IMR-90 (cell line): ENCODE measurements around the gene FBXL16. TPM values are rescaled to one million over a fixed set of nuclear protein-coding genes. Genes with fewer than 3 reads are reported as not detected.
A peak's percentile ranks its signal among the peaks of the same experiment; 100 is the strongest.

ENCODE experiments used
- ATAC-seq: fragments of 200-7000 bp; cut with Tn5 transposase; 2 replicates; pipeline ENCODE4 v1.9.1; 2020; ENCODE audit warnings: low read depth, mild to moderate bottlenecking, moderate library complexity
- BruUV-seq: library from RNA; stranded (reverse); fragments of 400-500 nt; replicated peaks from 2 replicates; lab custom pipeline; 2021; lab: Mats Ljungman, UMichigan
- CTCF ChIA-PET: fragments of 300-600 bp; formaldehyde crosslinking; extraction: SDS; loops from one replicate; lab custom pipeline; 2021; ENCODE audit warnings: antibody characterized with exemption; lab: Yijun Ruan, JAX
- POLR2A ChIA-PET: fragments of 300-600 bp; sonication (Branson Sonifier 250); formaldehyde crosslinking; loops from one replicate; lab custom pipeline; 2022; ENCODE audit warnings: antibody characterized with exemption; ENCODE audit not compliant: unreplicated experiment; lab: Charles Lee
- DNase-seq: peaks from one replicate; pipeline ENCODE4 v3.0.0; 2013
- H2AFZ ChIP-seq: replicated peaks from 2 replicates; pipeline ENCODE3; 2013; ENCODE audit warnings: low read length, mild to moderate bottlenecking; ENCODE audit not compliant: poor library complexity
- H2AK5ac ChIP-seq: 2 replicates; pipeline ENCODE4 v1.6.1; 2013; ENCODE audit warnings: low read depth, low read length, inconsistent platforms
- H2AK9ac ChIP-seq: replicated peaks from 2 replicates; pipeline ENCODE3; 2013; ENCODE audit warnings: mild to moderate bottlenecking, low read depth, low read length, moderate library complexity; ENCODE audit not compliant: poor library complexity
- H2BK120ac ChIP-seq: 2 replicates; pipeline ENCODE4 v1.6.1; 2013; ENCODE audit warnings: low read depth, low read length, inconsistent platforms
- H2BK15ac ChIP-seq: 3 replicates; pipeline ENCODE4 v1.6.1; 2013; ENCODE audit warnings: low read depth, low read length, inconsistent platforms
- H2BK20ac ChIP-seq: 2 replicates; pipeline ENCODE4 v1.6.1; 2013; ENCODE audit warnings: low read depth, mild to moderate bottlenecking, inconsistent platforms, low read length, moderate library complexity
- H2BK5ac ChIP-seq: 2 replicates; pipeline ENCODE4 v1.6.1; 2013; ENCODE audit warnings: mild to moderate bottlenecking, low read depth, low read length, inconsistent platforms; ENCODE audit not compliant: poor library complexity, severe bottlenecking
- H3K14ac ChIP-seq: replicated peaks from 2 replicates; pipeline ENCODE4 v1.6.1; 2013; ENCODE audit warnings: low read depth, low read length, inconsistent platforms
- H3K18ac ChIP-seq: 2 replicates; pipeline ENCODE4 v1.6.1; 2013; ENCODE audit warnings: low read depth, low read length, control low read depth
- H3K23ac ChIP-seq: 2 replicates; pipeline ENCODE4 v1.6.1; 2013; ENCODE audit warnings: low read depth, low read length, inconsistent platforms
- H3K27ac ChIP-seq: 2 replicates; pipeline ENCODE4 v1.5.1; 2013; ENCODE audit warnings: mild to moderate bottlenecking, control low read depth, low read length; ENCODE audit not compliant: insufficient read depth
- H3K27me3 ChIP-seq: 2 replicates; pipeline ENCODE4 v1.6.1; 2013; ENCODE audit warnings: low read length; ENCODE audit not compliant: control insufficient read depth, insufficient read depth
- H3K36me3 ChIP-seq: 2 replicates; pipeline ENCODE4 v1.6.1; 2013; ENCODE audit warnings: low read length, mixed read lengths; ENCODE audit not compliant: control insufficient read depth, insufficient read depth
- H3K4ac ChIP-seq: 2 replicates; pipeline ENCODE4 v1.6.1; 2013; ENCODE audit warnings: low read depth, low read length, inconsistent platforms
- H3K4me1 ChIP-seq: 2 replicates; pipeline ENCODE4 v1.6.1; 2013; ENCODE audit warnings: low read length, mixed read lengths; ENCODE audit not compliant: control insufficient read depth, insufficient read depth
- H3K4me2 ChIP-seq: 2 replicates; pipeline ENCODE4 v1.6.1; 2013; ENCODE audit warnings: low read depth, mild to moderate bottlenecking, control low read depth, low read length, moderate library complexity
- H3K4me3 ChIP-seq: 2 replicates; pipeline ENCODE4 v1.5.1; 2013; ENCODE audit warnings: low read depth, mild to moderate bottlenecking, control low read depth, low read length, moderate library complexity; ENCODE audit not compliant: insufficient read depth
- H3K56ac ChIP-seq: 2 replicates; pipeline ENCODE4 v1.6.1; 2013; ENCODE audit warnings: low read length, inconsistent platforms; ENCODE audit not compliant: insufficient read depth; ENCODE audit errors: extremely low read depth
- H3K79me1 ChIP-seq, 2 experiments: 2 replicates each; pipeline ENCODE4 v1.6.1; 2013; ENCODE audit warnings: low read length in 2 of 2, inconsistent platforms in 1 of 2, low read depth in 1 of 2
- H3K9ac ChIP-seq: 2 replicates; pipeline ENCODE4 v1.6.1; 2013; ENCODE audit warnings: low read depth, low read length, control low read depth
- H3K9me1 ChIP-seq: 2 replicates; pipeline ENCODE4 v1.6.1; 2013; ENCODE audit warnings: low read length, inconsistent platforms; ENCODE audit not compliant: insufficient read depth
- H3K9me3 ChIP-seq: 2 replicates; pipeline ENCODE4 v1.6.1; 2013; ENCODE audit warnings: low read length; ENCODE audit not compliant: control insufficient read depth, insufficient read depth
- H4K20me1 ChIP-seq: 2 replicates; pipeline ENCODE4 v1.6.1; 2013; ENCODE audit warnings: low read length, inconsistent platforms; ENCODE audit not compliant: insufficient read depth
- H4K5ac ChIP-seq: 2 replicates; pipeline ENCODE4 v1.6.1; 2013; ENCODE audit warnings: mild to moderate bottlenecking, low read depth, low read length, control low read depth
- H4K8ac ChIP-seq, 2 experiments: 2 replicates each; pipeline ENCODE4 v1.6.1; 2013; ENCODE audit warnings: low read depth in 2 of 2, low read length in 2 of 2, control low read depth in 1 of 2, inconsistent platforms in 1 of 2
- H4K91ac ChIP-seq: 2 replicates; pipeline ENCODE4 v1.6.1; 2013; ENCODE audit warnings: low read depth, low read length, inconsistent platforms; ENCODE audit not compliant: insufficient read depth
- BHLHE40 ChIP-seq: fragments of 150-350 bp; IDR thresholded peaks from 2 replicates; pipeline ENCODE4 v1.6.1; 2016; ENCODE audit warnings: mild to moderate bottlenecking, low read depth, low read length
- CEBPB ChIP-seq: IDR thresholded peaks from 2 replicates; pipeline ENCODE4 v1.6.1; 2012; ENCODE audit warnings: low read depth, low read length, improper control_type of control experiment
- CHD1 ChIP-seq: IDR thresholded peaks from 2 replicates; pipeline ENCODE4 v1.6.1; 2012; ENCODE audit warnings: low read depth, low read length, improper control_type of control experiment
- MAFK ChIP-seq: IDR thresholded peaks from 2 replicates; pipeline ENCODE4 v1.6.1; 2012; ENCODE audit warnings: low read depth, low read length, improper control_type of control experiment
- MAZ ChIP-seq: IDR thresholded peaks from 2 replicates; pipeline ENCODE4 v1.6.1; 2012; ENCODE audit warnings: low read depth, mild to moderate bottlenecking, low read length, improper control_type of control experiment, moderate library complexity, borderline replicate concordance
- MXI1 ChIP-seq: IDR thresholded peaks from 2 replicates; pipeline ENCODE4 v1.6.1; 2012; ENCODE audit warnings: low read depth, mild to moderate bottlenecking, low read length, moderate library complexity, borderline replicate concordance
- NFE2L2 ChIP-seq: fragments of 150-350 bp; IDR thresholded peaks from 2 replicates; pipeline ENCODE4 v1.6.1; 2016; ENCODE audit warnings: low read depth, mild to moderate bottlenecking, low read length
- POLR2A ChIP-seq: IDR thresholded peaks from 2 replicates; pipeline ENCODE4 v1.6.1; 2012; ENCODE audit warnings: mild to moderate bottlenecking, low read depth, low read length
- RAD21 ChIP-seq: IDR thresholded peaks from 2 replicates; pipeline ENCODE4 v1.6.1; 2012; ENCODE audit warnings: low read length, improper control_type of control experiment
- RCOR1 ChIP-seq: IDR thresholded peaks from 2 replicates; pipeline ENCODE4 v1.6.1; 2012; ENCODE audit warnings: mild to moderate bottlenecking, low read length, improper control_type of control experiment; ENCODE audit not compliant: insufficient replicate concordance
- RFX5 ChIP-seq: IDR thresholded peaks from 2 replicates; pipeline ENCODE4 v1.8.0; 2012; ENCODE audit warnings: low read depth, mild to moderate bottlenecking, low read length, moderate library complexity
- WGBS, 2 experiments: methylation state at CpG; one replicate each; pipeline versions ENCODE4 v1.1.5 to v1.1.7; 2013; ENCODE audit warnings: missing lambda C conversion rate in 2 of 2; ENCODE audit not compliant: insufficient read length in 1 of 2; ENCODE audit errors: extremely low coverage in 2 of 2; 5-methylcytosine and 5-hydroxymethylcytosine counted together
- dilution Hi-C: fragments of 300-500 bp; cut with HindIII; formaldehyde crosslinking; loops from one replicate; pipeline ENCODE4 v1.14.3; 2018; ENCODE audit warnings: low sequenced_read_pairs; ENCODE audit not compliant: unreplicated experiment
- in situ Hi-C: fragments of 300-500 bp; cut with MboI; formaldehyde crosslinking; loops from 3 replicates; pipeline ENCODE4 v1.14.3; 2019; ENCODE audit warnings: low sequenced_read_pairs, inconsistent platforms, mixed read lengths
- intact Hi-C: fragments of 100-400 bp; cut with micrococcal nuclease; formaldehyde crosslinking; loops from 2 replicates; pipeline ENCODE4 v1.10.0; 2022
- polyA plus RNA-seq, 3 experiments: library from polyadenylated mRNA; depleted of rRNA; stranded (reverse); fragments of >200 nt; gene quantifications; 2 replicates each; pipeline ENCODE4 v1.2.3, GENCODE V29; 2012; ENCODE audit warnings: low replicate concordance in 1 of 3
- total RNA-seq: library from RNA; depleted of rRNA; stranded (reverse); fragments of >200 nt; gene quantifications from 2 replicates; pipeline ENCODE4 v1.2.3, GENCODE V29; 2012
- TF ChIP-seq, protein P1 (sequence below): fragments of 150-350 bp; IDR thresholded peaks from 2 replicates; pipeline ENCODE4 v1.6.1; 2017; ENCODE audit warnings: mild to moderate bottlenecking, antibody characterized with exemption, low read length, low read depth
- TF ChIP-seq, protein P2 (sequence below): fragments of 150-350 bp; IDR thresholded peaks from 2 replicates; pipeline ENCODE4 v1.6.1; 2016; ENCODE audit warnings: low read depth, mild to moderate bottlenecking, low read length, moderate library complexity, borderline replicate concordance

Gene FBXL16
- total and polyA plus RNA-seq, 2 of the 4 experiments (the other 2 are of a cell fraction), result 0.18 to 2.2 TPM

DNA sequence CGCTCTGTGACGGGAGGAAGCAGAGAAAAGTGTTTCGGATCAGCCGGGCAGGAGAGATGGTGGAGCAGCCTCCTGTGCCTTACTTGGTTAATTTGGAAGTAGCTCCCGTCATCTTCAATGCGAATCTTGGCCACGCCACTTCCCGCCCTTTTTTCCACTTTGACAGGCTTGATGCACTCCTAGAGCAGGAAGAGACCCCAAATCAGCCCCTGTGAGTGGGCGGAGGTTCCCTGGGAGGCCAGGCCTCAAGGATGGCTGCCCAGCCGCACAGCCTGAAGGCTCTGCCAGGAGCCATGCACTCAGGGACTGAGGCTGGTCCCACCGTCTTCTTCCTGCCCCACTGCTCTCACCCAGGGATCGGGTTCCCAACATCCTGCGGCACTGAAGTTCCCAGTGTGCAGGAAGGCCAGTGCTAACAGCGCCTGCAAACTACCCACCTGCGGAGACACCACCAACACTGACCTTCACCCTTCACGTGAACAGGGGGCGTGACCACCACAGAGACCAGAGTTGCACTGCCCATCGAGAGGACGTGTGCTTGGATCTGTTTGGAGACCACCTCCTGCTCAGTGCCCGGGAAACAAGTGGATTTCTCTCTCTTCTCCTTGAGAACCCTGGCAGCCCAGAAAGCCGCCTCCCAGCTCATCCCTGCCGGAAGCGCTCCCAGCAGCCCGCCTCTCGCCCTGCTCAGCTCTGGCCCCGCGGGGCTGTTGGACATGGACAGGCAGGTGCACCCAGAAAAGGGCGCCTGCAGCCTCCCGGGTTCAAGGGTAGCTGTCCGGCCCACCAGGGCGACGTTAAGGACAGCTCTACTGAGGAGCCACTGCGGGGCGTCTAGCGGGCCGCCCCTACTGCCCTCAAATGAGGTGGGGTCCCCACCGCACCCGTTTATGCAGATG lies 34.2 kb upstream of the FBXL16 start:
- H3K4me1 ChIP-seq, result peaks cover 5% of the 10 kb centered on the region; the same call in 1 of the 2 replicates
- H3K79me1 ChIP-seq, result peaks cover 7 to 19% of the 10 kb centered on the region in 2 experiments
- peak overlapping the region; percentile 89; the same call in 1 of the 2 replicates for H3K23ac ChIP-seq
- H3K4me3 ChIP-seq, result peak overlapping the region; percentile 76
- ChIA-PET POLR2A (no interaction called here), CTCF (no interaction called here)
- no peaks in the 10 kb centered on the region for H3K27me3 ChIP-seq
- peak overlapping the region in 1 of 2 experiments; percentile 67; a peak in 1 of 4 replicates for H4K8ac ChIP-seq
- peak overlapping the region; percentile 67 for H2AK5ac ChIP-seq
- peaks cover 5% of the 10 kb centered on the region; the same call in 1 of the 2 replicates for H4K20me1 ChIP-seq
- no peak overlapping the region for H4K5ac ChIP-seq
- H3K27ac ChIP-seq, result no peak overlapping the region; the same call in 1 of the 2 replicates
- no TSS peak for BruUV-seq
- ATAC-seq (no peak), DNase-seq (no peak)
- no peak overlapping the region for H4K91ac ChIP-seq
- intact Hi-C loops (loop anchor here (5.0 kb wide), 1 partner anchor 47 kb away; the partner anchor contains the start of genes CHTF18 and RPUSD1), dilution Hi-C loops (no loop called here), in situ Hi-C loops (no loop called here)
- H3K9ac ChIP-seq, result peak overlapping the region; percentile 75
- peak overlapping the region; percentile 95 for H2AK9ac ChIP-seq
- H3K9me1 ChIP-seq, result peaks cover 4% of the 10 kb centered on the region; the same call in 1 of the 2 replicates
- no peak overlapping the region for H2BK15ac ChIP-seq
- 57% methylated on average over 18 of the region's 38 CpGs; no CpG with 5 or more reads in 1 of the 2 experiments for WGBS, 2 experiments
- H3K56ac ChIP-seq, result no peak overlapping the region
- H3K36me3 ChIP-seq, result peaks cover 24% of the 10 kb centered on the region
- no peaks in the 10 kb centered on the region for H3K9me3 ChIP-seq
- H2BK20ac ChIP-seq, result no peak overlapping the region
- H3K18ac ChIP-seq, result no peak overlapping the region
- peak overlapping the region; percentile 94 for H2AFZ ChIP-seq
- peak overlapping the region; percentile 86 for H3K4me2 ChIP-seq
- H3K4ac ChIP-seq, result peak overlapping the region; percentile 45; the same call in 1 of the 2 replicates
- no peak overlapping the region for H2BK120ac ChIP-seq
- H3K14ac ChIP-seq, result no peak overlapping the region
- H2BK5ac ChIP-seq, result no peak overlapping the region
- TF ChIP-seq RAD21 (no peak), CEBPB (no peak), MAZ (no peak), RFX5 (no peak), RCOR1 (no peak), MAFK (no peak), CHD1 (no peak), MXI1 (no peak), BHLHE40 (no peak), POLR2A (no peak), NFE2L2 (no peak)
- TF ChIP-seq, protein P1, sequence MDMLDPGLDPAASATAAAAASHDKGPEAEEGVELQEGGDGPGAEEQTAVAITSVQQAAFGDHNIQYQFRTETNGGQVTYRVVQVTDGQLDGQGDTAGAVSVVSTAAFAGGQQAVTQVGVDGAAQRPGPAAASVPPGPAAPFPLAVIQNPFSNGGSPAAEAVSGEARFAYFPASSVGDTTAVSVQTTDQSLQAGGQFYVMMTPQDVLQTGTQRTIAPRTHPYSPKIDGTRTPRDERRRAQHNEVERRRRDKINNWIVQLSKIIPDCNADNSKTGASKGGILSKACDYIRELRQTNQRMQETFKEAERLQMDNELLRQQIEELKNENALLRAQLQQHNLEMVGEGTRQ, result no peak
- TF ChIP-seq, protein P2, sequence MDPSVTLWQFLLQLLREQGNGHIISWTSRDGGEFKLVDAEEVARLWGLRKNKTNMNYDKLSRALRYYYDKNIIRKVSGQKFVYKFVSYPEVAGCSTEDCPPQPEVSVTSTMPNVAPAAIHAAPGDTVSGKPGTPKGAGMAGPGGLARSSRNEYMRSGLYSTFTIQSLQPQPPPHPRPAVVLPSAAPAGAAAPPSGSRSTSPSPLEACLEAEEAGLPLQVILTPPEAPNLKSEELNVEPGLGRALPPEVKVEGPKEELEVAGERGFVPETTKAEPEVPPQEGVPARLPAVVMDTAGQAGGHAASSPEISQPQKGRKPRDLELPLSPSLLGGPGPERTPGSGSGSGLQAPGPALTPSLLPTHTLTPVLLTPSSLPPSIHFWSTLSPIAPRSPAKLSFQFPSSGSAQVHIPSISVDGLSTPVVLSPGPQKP, result no peak
